ENCODE measurements around the gene NUCB1.

Gene NUCB1

DNA sequence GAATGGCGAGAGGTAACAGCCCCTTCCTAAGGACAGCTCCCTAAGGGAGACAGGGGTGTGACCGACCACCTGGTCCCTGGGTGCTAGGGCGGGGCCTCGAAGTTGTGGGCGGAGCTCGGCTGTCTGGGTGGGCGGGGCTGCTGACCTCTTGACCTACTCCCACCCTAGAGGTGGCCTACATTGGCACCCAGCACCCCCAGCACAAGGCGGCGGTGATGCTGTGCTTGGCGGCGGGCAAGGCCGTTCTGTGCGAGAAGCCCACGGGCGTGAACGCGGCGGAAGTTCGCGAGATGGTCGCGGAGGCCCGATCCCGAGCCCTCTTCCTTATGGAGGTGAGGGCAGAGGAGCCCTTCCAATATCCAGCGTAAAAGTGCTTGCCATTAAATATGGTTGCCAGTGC is 35.8 kb downstream of the NUCB1 start:
- no peak for DNase-seq (ENCODE audit: low read depth)

DNA sequence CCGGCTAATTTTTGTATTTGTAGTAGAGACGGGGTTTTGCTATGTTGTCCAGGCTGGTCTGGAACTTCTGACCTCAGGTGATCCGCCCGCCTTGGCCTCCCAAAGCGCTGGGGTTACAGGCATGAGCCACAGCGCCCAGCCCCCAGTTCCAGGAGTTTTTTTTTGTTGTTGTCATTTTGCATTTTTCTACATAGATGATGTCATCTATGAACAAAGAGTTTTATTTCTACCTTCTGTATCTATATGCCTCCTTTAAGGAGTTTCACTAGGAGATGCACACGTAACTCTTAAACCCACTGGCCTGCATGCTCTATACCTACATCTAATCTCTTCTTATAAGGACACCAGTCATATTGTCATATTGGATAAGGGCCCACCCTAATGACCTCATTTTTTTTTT is 38.1 kb downstream of the NUCB1 start:
- no peak for DNase-seq (ENCODE audit: low read depth)

DNA sequence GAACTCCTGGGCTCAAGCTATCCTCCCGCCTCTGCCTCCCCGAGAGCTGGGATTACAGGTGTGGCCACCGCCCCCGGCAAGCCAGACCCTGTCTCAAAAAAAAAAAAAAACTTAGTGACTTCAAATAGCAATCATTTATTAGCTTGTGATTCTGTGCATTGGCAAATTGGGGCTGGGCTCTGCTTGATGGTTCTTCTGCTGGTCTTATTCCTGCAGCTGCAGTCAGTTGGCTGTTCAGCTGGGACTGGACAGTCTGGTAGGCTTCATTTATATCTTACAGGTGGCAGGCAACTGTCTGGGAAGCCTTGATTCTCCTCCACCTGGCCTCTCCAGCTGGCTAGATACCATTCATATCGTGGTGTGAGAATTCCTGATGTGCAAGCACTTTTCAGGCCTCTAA is 40.8 kb downstream of the NUCB1 start:
- no peak for DNase-seq (ENCODE audit: low read depth)

DNA sequence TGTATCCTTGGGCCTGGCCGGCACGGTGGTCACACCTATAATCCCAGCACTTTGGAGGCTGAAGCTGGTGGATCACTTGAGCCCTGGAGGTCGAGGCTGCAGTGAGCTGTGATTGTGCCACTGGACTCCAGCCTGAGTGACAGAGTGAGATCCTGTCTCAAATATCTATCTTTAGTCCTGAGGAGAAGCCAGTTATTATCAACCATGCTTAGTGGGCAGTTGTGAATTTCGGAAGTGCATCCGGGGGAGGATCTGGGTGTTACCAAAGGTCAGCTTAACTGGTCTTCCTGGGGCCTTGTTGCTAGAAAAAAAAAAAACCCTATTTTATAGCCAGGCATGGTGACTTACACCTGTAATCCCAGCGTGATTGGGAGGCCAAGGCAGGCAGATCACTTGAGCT is 43.0 kb downstream of the NUCB1 start:
- DNase-seq (ENCODE audit: low read depth): no peak

DNA sequence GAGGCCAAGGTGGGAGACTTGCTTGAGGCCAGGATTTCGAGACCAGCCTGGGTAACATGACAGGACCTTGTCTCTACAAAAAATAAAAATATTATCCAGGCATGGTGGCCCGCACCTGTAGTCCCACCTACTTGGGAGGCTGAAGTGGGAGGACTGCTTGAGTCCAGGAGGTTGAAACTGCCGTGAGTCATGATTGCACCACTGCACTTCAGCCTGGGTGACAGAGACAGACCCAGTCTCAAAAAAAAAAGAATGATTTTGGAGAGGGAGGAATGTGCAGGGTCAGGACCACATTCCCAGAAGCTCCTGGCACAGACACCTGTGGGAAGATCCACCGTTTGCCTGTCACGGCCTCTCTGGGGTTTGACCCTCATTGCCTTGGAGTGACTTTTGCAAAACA is 45.3 kb downstream of the NUCB1 start:
- no peak for DNase-seq (ENCODE audit: low read depth)

DNA sequence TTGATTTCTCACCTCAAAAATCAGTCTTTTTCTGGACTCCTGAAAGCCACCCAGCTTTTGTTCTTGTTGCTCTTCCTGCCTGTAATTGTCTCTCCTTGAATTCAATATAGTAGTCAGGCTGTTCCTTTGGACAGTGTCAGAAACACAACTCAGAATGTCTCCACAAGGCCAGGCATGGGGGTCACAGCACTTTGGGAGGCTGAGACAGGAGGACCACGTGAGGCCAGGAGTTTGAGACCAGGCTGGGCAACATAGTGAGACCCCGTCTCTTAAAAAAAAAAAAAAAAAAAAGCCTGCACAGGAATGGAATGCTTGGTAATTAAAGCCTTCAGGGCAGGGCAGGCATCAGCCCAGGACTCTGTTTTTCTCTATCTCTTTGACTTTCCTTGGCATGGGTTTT is 45.7 kb downstream of the NUCB1 start:
- DNase-seq (ENCODE audit: low read depth): no peak

DNA sequence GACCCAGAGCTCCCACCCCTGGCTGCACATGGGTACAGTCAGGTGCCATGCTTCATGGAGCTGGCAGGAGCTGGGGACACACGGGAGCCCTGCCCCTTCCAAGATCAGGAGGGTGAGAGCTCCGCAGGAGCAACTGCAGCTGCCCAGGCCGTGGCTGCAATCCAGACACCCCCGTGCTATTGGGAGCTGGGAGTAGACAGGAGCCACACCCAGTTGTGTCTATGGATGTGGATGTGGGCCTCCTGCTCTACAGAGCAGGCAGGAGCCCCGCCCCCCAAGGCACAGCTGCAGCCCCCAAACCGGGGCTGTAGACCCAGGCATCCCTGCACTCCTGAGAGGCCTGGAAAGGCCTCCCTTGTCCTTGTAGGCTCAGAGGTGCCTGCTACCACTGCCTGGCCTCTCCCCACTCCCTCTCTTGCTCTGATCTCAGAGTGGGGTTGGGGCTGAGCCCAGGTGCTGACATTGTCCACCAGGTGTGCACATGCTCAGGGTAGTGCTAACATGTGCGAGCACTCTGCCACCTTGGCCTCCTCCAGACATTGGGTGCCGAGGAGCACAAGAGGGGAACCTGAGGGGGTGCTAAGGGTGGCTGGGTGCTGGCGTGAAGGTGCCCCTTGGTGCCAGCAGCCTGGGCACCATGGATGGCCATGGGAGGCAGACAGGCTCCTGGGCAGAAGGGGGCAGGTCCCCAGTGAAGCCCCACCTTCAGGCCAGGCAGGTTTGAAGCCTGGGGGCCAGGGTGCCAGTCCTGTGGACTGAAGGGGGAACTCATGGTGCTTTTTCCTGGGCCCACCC is 46.5 kb downstream of the NUCB1 start:
- no peak for DNase-seq (ENCODE audit: low read depth)

DNA sequence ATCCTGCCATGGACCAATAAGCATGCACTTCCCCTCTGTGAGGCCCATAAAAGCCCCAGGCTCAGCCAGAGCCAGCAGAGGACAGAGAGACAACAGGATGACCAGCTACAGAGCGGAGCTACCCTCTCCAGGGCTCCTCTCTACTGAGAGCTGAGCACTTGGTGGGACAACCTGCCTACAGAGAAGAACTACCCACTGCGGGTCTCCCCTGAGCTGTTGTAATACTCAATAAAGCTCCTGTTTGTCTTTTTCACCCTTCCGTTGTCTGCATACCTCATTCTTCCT is 47.1 kb downstream of the NUCB1 start:
- no peak for DNase-seq (ENCODE audit: low read depth)

DNA sequence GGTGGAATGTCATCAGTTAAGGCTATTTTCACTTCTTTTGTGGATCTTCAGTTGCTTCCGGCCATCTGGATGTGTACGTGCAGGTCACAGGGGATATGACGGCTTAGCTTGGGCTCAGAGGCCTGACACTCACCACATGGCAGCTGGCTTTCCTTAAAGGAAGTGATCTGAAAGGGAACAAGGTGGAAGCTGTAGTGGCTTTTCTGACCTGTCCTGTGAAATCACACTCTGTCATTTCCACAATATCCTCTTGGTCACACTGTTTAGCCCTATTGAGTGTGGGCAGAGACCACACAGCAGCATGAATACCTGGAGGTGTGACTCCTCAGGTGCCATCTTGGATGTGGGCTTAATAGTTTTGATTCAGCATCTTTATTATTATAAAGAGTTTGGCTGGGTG is 50.0 kb downstream of the NUCB1 start:
- no peak for DNase-seq (ENCODE audit: low read depth)

DNA sequence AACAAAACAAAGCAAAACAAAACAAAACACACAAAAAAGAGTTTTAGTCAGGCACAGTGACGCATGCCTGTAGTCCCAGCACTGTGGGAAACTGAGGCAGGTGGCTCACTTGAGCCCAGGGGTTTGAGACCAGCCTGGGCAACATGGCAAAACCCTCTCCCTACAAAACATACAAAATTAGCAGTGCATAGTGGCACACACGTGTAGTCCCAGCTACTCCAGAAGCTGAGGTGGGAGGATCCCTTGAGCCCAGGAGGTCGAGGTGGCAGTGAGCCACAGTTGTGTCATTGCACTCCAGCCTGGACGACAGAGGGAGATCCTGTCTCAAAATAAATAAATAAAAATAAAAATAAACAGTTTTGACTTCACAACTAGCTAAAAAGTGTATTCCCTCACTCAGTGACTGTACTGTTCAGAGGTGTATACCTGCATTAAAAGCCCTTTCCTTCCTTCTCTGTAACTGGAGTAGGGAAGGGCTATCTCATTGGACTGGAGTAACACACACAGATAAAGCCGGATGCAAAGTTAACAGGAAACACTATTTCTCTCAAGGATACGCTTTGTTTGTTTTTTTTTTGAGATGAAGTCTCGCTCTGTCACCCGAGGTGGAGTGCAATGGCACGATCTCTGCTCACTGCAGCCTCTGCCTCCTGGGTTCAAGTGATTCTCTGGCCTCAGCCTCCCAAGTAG is 50.9 kb downstream of the NUCB1 start:
- DNase-seq (ENCODE audit: low read depth): no peak

DNA sequence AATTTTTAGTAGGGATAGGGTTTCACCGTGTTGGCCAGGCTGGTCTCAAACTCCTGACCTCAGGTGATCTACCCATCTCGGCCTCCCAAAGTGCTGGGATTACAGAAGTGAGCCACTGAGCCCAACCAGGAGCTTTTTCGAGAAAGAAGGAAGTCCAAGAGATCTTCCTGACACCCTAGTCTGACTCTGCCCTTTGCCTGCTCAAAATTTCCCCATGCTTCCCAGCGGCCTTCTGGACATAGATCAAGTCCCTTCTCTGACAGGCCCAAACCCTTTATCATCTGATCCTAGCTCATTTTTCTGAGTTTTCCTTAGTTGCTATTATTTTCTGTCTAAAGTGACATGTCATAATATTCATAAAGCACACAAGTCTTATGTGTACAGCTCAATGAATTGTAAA is 53.0 kb downstream of the NUCB1 start:
- no peak for DNase-seq (ENCODE audit: low read depth)

DNA sequence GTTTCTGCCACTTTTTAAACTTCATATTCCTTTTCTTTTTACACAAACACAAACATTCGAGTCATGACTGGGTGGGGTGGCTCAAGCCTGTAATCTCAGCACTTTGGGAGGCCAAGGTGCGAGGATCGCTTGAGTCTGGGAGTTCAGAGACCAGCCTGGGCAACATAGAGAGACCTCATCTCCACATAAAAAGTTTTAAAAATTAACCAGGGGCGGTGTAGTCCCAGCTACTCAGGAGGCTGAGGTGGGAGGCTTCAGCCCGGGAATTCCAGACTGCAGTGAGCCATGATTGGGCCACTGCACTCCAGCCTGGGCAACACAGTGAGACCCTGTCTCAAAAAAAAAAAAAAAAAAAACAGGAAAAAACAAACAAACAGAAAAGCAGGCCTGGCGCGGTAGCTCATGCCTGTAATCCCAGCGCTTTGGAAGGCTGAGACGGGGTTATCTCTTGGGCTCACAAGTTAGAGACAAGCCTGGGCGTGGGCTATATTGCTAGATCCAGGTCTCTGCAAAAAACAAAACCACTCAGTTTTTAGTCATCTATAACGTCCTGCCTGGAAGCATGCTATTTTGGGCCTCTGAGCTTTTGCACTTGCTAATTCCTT is 54.0 kb downstream of the NUCB1 start:
- DNase-seq (ENCODE audit: low read depth): no peak

DNA sequence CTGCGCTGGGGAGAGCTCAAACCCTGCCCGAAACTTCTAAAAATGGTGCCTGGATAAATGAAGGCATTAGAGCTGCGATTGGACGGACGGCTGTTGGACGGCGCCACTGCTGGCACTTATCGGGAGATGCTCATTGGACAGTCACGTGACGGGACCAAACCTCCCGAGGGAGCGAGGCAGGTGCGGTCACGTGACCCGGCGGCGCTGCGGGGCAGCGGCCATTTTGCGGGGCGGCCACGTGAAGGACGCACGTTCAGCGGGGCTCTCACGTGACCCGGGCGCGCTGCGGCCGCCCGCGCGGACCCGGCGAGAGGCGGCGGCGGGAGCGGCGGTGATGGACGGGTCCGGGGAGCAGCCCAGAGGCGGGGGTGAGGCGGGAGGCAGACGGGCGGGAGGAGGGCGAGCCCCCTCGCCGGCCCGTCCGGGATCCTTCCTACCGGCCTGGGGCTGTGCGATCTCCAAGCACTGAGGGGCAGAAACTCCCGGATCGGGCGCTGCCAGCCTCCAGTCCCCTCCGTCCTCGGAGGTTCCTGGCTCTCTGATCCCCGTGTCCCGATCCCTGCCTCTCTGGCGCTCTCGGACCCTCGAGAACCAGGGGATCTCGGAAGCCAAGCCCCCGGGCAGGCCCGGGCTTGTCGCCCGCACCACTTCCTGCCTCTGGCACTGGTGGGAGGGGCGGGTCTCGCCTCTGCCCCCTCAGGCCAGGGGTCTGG is 54.6 kb downstream of the NUCB1 start, which contains the start of gene BAX:
TSS of gene BAX (plus strand) at position 281 of the 713 bp plus-strand sequence. CDS start at position 335, 54 bp downstream.
- peak; percentile 96 for DNase-seq (ENCODE audit: low read depth)

DNA sequence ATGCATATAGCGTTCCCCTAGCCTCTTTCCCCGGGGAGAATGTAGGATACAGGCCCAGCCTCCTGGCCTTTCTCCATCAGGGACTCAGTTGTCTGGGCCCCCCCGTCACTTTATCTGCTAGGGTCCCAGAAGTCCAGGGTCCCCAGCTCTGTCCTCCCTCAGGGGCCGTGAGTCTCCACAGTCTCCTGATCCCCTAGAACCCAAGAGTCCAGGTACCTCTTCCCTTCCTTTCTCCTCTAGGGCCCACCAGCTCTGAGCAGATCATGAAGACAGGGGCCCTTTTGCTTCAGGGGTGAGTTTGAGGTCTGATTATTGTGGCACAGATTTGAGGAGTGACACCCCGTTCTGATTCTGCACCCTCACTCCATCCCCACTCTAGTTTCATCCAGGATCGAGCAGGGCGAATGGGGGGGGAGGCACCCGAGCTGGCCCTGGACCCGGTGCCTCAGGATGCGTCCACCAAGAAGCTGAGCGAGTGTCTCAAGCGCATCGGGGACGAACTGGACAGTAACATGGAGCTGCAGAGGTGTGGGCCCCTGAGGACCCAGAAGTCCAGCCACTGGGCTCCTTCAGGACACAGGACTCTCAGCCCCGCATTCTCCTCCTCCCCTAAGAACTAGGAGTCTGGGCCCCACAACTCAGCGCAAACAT is 55.3 kb downstream of the NUCB1 start:
- no peak for DNase-seq (ENCODE audit: low read depth)

DNA sequence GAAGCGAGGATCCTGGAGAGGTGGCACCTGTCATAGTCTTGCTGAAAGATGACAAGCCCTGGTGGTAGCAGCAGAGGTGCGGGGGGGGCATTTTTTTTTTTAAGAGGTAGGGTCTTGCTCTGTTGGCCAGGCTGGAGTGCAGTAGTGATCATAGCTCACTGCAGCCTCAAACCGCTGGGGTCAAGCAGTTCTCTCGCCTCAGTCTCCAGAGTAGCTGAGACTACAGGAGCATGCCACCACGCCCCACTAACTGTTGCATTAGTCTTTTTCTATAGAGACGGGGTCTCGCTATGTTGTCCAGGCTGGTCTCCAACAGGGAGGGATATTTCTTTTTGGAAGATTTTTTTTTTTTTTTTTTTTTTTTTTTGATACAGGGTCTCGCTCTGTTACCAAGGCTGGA is 57.9 kb downstream of the NUCB1 start:
- DNase-seq (ENCODE audit: low read depth): no peak

DNA sequence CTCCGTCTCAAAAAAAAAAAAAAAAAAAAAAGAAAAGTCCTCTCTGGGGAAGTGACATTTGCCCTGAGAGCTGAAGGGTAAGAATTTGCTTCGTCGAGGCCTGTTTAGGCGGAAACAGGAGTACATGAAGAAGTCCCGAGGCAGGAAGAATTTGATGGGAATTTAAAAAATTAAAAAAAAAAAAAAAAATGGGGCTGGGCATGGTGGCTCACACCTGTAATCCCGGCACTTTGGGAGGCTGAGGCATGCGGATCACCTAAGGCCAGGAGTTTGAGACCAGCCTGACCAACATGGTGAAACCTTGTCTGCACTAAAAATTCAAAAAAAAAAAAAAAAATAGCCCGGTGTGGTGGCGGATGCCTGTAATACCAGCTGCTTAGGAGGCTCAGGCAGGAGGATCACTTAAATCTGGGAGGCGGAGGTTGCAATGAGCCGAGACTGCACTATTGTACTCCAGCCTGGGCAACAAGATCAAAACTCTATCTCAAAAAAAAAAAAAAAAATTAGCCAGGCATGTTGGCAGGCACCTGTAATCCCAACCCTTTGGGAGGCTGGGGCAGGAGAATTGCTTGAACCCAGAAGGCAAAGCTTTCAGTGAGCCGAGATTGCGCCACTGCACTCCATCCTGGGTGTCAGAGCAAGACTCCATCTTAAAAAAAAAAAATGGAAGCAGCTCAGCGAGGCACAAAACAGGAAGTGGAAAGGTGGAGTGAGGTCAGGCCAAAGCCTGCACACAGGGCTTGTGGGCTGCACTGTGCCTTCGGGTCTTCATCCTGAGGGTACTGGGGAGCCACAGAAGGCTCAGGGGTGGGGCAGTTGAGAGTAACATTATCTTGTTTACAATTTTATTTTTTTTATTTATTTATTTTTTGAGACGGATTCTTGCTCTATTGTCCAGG is 59.5 kb downstream of the NUCB1 start:
- no peak for DNase-seq (ENCODE audit: low read depth)

DNA sequence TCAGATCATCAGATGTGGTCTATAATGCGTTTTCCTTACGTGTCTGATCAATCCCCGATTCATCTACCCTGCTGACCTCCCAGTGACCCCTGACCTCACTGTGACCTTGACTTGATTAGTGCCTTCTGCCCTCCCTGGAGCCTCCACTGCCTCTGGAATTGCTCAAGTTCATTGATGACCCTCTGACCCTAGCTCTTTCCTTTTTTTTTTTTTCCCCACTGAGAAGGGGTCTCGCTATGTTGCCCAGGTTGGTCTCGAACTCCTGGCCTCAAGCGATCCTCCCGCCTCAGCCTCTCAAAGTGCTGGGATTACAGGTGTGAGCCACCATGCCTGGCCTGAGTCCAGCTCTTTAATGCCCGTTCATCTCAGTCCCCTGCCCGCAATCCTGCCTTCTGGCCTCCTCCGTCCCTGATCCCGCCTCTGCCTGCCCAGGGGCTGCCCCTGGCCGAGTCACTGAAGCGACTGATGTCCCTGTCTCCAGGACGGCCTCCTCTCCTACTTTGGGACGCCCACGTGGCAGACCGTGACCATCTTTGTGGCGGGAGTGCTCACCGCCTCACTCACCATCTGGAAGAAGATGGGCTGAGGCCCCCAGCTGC is 61.0 kb downstream of the NUCB1 start:
- no peak for DNase-seq (ENCODE audit: low read depth)

DNA sequence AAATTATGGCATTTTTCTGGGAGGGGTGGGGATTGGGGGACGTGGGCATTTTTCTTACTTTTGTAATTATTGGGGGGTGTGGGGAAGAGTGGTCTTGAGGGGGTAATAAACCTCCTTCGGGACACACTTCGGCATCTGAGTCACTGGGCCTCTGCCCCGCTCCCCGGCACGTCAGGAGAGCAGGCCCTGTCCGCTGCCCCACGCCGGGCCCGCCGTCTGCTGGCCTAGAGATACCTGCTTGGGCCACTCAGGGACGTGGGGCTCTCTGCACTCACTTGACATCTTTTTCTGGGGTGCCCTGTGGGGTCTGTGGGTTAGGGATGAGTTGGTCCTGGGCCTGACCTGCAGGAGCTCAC is 61.5 kb downstream of the NUCB1 start:
- DNase-seq (ENCODE audit: low read depth): no peak

DNA sequence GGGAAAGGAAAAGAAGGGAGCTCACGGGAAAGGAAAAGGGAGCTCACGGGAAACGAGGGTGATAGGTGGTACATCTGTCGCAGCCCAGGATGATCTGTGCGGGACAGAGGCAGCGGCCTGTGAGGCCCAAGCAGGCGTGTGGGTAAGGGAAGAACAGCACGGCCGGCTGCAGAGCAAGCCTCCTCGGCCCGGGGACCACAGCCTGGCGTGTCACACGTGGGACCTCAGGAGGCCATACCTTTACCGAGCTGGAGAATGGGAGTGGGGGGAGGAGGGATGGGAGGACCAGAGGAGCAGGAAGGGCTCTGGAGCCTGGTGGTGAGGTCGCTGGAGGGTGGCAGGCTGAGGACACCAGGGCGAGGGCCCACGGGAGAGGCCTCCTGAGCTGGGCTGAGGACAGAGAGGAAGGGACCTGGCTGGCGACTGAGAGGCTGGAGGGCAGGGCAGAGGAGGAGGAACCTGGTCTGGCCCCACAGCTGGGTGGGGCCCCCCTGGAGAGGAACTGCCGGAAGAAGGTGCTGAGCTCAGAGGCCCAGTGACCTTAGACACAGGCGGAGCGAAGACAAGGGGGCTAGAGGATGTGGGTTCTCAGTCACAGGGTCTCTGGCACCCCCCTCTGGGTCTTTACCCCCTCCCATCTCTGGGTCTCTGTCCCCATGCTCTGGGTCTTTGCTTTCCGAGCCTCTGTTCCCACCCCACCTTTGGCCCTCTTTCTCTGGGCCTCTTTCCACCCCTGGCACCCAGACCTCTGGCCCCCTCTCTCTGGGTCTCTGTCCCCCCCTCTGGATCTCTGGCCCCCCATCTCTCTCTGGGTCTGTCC is 62.1 kb downstream of the NUCB1 start:
- peak; percentile 56 for DNase-seq (ENCODE audit: low read depth)

DNA sequence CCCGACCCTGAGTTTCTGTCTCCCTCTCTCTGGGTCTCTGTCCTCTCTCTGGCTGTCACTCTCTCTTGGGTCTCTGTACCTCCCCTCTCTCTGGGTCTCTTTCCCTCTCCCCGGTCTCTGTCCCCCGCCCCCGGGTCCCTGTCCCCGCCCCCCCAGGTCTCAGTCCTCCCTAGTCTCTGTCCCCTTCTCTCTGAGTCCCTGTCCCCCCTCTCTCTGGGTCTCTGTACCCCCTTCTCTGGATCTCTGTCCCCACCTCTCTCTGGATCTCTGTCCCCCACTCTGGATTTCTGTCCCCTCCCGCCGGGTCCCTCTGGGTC is 62.7 kb downstream of the NUCB1 start:
- DNase-seq (ENCODE audit: low read depth): no peak

Data from iris pigment epithelial cell (primary cell).